HG02885 (cell line): ENCODE data around the gene HNF1A.
A peak's percentile ranks its signal among the peaks of the same experiment; 100 is the strongest.

Source experiments
- ATAC-seq: cut with Tn5 transposase; IDR thresholded peaks from one replicate; pipeline ENCODE4 v1.9.1; 2021; ENCODE audit warnings: mild to moderate bottlenecking; ENCODE audit not compliant: unreplicated experiment, poor library complexity

The HNF1A gene

DNA sequence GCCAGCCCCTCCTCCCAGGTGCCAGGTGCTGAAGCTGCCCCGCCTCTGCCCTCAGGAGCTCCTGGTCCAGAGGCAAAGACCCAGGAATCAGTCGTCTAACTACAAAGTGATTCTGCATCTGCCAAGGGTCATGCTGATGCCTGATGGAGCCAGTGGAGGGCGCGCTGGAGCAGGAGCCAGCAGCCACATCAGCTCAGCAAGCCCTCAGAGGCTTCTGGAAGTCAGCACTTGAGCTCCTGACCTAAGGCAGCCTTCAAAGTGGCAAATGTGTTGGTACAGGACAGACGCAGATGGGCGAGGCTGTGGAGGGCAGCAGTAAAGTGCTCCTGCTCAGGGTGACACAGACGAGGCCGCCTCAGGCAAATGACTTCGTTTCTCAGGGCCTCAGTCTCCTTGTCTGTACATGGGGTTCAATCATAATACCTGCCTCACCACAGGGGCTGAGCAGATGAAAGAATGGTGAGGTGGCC lies 27.0 kb downstream of the HNF1A start:
- ATAC-seq, result no peak

DNA sequence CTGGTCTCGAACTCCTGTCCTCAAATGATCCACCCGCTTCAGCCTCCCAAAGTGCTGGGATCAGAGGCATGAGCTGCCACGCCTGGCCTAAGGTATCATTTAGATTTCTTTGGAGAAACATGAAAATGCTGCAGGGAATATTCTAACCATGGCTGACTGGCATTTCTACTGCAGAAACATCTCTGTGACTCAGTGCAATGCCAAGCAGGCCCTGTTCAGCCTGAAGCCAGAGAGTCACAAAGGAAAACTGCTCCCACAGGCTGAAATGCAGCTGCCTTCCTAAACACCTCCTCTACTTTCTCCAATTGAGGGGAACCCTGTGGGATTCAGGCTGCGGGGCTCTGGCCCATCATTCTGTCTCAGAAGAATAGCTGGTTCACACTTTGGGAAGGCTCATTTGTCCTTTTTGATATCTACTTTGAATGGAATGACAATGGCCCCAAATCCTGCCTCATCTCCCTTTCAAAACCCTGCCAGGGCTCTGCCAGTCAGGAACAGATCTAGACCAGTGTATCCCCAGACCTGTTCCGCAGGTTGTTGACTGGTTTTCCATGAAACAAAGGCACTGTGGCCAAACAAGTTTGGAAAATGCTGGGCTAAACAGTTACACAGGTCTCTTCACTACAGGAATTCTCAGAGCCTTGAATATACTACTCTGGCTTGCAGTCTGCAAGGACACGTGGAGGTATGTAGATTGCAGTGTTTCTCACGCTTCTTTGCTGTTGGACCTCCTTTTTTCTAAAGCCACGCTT lies 30.2 kb downstream of the HNF1A start:
- ATAC-seq, result no peak

DNA sequence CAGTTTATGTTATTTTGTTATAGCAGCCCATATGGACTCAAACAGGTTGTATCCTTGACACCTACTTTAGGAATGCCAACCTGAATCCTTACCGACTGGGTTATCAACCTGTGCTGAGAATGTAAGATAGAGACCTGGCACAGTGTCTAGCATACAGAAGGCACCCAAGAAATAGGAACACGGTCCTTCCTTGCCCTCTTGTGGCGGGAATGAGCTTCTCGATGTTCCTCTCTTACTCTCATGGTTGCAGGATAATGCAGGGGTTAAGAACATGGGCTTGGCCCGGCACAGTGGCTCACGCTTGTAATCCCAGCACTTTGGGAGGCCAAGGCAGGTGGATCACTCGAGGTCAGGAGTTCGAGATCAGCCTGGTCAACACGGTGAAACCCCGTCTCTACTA lies 31.4 kb downstream of the HNF1A start:
- ATAC-seq, result no peak

DNA sequence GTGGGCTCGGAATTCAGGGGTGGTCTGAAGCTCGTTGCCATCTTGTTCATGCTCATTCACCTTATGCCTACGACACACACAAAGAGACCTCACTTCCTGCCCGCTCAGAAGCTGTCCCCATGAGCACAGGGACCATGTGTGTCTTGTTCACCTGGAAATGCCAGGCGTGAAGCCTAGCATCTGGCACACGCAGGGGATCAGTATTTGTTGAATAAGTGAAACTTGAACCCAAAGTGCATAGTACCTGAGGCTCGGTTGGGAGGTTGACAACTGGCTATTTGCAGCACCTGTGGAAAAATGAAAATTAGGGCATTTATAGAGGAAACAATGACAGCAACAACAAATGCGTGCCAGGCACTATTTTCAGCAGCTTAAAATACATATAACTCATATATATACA lies 32.5 kb downstream of the HNF1A start:
- no peak for ATAC-seq

DNA sequence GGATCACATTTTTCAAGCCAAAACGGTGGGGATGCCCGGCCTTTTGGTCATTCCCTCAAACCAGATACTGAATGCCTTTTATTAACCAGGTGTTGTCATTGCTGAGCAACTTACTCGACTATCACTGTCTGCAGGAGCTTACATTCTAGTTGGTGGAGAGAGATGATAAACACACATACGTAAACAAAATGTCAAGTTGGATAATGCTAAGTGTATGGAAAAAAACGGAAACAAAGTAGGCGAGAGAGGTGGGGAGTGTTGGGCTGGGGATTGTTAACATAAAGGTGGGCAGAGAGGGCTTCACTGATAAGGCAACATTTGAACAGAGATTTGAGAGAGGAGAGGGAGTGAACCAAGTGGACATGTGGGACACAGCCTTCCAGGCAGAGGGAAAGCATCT lies 33.5 kb downstream of the HNF1A start:
- ATAC-seq, result no peak

DNA sequence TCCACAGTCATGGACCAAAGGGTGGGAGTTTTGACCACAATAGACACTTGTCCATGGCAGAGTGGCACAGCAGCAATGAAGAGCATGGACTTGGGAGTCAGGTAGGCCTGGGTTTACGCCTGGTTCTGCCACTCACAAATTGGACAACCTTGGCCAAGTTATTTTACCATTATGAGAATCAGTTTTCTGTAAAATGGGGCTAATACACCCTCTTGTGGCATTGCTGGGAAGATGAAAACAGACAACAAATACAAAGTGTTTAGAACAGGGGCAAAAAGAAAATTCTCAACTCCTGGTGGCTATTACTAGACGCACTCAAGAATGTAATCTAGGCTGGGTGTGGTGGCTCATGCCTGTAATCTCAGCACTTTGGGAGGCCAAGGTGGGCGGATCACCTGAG lies 35.4 kb downstream of the HNF1A start:
- ATAC-seq, result no peak

DNA sequence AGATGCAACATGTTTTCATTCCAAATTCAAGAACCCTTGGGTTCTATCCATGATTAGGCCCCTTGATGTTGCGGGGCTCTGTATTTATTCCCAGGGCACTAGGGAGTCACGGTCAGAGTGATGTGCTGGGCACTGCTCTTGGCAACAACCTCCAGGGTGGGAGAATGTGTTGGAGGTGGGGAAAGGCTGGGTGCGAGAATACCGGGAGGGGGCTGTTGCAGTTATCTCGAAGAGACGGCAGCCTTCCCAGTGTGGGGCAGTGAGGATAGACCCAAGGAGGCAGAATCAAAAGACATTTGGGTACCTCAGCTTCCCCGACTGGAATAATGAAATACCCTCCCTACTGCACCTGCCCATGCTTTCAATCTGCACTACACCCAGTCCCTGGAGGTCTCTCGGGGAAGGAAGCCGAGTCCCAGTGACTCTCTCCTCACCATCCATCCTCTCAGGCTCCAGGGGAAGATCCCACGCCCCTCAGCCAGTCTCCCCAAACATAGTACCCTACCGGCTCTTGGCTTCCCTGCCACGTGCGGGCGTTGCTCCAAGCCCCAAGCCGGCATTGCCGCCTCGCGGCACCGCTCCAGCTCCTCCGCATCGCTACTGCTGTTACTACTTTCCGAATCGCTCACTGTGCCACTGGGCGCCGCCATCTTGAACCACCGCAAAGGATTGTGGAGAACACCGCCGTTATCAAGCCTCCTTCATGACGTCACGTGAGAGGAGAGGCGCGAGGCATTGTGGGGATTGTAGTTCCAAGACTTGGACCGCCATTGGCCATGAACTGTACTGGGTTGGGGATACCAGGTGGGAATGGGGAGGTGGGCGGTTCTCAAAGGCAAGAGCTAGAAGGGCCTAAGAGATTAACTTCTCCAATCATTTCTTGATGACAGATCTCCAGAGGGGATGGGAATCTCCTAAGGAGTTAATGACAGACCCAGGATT lies 37.8 kb downstream of the HNF1A start, which contains the start of gene C12orf43:
C12orf43 (minus strand) TSS at position 663 of the 942 bp plus-strand sequence; CDS start at position 650, 13 bp downstream.
- ATAC-seq, result peak; percentile 97

DNA sequence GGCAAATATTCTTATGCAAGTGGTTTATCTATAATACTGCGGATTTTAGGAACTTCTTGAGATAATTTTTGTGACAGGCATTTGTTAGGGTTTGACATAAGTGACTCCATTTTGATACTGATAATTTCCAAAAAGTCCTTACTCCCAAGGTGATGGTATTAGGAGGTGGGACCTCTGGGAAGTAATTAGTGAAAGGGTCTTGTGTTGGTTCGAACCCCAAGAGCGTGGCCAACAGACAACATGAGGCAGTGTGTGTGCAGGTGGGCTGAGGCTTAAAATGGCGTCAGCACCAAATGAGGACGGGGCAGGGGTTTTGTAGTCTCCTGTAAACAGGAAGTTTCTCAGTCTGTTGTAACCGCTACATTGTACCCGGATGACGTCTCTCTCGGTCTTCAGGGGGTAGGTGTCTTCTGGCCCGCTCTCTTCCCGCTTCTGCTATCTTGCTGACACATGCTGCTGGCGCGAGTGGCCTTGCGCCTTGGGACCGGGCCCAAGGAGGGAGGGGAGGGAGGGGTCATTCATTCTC lies 39.7 kb downstream of the HNF1A start:
- ATAC-seq, result no peak

DNA sequence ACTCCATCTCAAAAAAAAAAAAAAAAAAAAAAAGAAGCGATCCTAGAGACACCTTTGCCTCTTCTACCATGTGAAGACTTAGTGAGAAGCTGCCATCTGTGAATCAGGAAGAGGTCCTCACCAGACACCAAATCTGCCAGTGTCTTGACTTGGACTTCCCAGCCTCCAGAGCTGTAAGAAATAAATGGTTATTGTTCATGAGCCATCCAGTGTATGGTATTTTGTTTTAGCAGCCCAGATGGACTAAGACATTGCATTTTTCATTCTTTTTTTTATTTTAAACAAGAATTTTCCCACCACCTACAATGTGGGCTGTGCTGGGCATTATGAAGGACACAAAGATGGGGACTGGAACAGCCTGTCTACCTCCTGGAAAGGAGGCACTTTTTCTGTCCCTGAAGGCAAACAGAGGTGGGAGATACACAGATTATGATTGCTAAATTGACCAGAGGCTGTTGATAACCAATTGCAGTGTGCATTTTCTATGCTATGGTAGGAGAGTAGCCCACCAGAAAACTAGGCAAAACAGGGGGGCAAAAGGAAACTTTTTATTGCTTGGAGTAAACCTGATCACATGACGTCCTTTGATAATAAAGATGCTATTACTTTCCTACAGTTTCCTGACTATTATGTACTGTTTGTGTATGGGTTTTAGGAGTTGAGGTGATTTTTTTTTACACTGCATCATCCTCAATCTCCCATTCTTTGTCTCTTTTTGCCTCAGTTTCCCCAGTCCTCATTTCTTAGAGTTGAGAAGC lies 40.7 kb downstream of the HNF1A start:
- no peak for ATAC-seq

DNA sequence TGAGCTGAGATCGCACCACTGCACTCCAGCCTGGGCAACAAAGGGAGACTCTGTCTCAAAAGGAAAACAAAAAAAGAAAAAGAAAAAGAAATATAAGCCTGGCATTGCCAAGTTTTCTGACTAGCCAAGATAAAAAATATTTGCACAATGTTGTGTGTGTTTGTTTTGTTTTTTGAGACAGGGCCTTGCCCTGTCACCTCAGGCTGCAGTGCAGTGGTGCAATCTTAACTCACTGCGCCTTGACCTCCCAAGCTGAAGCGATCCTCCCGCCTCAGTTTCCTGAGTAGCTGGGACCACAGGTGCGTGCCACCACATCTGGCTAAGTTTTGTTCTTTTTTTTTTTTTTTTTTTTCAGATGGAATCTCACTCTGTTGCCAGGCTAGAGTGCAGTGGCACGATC lies 43.4 kb downstream of the HNF1A start:
- no peak for ATAC-seq

DNA sequence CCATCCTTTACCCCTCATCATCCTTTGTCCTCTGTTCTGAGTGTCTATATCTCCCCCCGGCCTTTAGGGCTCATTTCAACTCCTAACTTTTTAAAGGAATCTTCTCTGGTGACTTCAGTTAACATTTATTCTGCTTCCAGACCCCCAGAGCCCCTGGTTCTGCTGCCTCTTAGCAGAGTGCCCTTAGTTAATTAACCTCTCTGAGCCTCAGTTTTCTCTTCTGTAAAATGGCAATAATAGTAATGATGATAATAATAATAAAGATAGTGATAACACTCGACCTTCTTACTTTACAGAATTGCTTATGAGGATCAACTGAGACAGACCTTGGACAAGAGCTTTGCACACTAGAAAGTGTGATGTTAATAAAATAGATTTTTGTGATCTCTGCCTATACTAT lies 44.4 kb downstream of the HNF1A start:
- ATAC-seq, result no peak

DNA sequence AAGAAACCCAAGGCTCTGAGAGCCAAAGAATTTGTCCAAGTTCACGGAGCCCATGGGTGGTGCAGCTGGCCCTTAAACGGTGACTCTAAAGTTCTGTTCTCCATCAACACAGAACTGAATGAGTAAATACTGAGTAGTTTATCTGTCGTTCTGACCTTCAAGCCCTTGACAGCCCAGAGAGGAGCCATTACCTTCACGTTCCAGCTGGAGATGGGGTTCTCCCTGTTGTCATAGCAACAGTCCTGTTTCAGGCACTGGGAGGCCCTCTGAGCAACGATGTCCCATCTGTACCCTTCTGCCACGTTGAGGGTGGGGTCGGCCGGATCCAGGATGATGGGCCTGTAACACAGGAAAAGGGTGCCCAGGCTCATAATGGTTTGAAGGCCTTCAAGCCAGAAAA lies 45.5 kb downstream of the HNF1A start:
- ATAC-seq, result no peak

DNA sequence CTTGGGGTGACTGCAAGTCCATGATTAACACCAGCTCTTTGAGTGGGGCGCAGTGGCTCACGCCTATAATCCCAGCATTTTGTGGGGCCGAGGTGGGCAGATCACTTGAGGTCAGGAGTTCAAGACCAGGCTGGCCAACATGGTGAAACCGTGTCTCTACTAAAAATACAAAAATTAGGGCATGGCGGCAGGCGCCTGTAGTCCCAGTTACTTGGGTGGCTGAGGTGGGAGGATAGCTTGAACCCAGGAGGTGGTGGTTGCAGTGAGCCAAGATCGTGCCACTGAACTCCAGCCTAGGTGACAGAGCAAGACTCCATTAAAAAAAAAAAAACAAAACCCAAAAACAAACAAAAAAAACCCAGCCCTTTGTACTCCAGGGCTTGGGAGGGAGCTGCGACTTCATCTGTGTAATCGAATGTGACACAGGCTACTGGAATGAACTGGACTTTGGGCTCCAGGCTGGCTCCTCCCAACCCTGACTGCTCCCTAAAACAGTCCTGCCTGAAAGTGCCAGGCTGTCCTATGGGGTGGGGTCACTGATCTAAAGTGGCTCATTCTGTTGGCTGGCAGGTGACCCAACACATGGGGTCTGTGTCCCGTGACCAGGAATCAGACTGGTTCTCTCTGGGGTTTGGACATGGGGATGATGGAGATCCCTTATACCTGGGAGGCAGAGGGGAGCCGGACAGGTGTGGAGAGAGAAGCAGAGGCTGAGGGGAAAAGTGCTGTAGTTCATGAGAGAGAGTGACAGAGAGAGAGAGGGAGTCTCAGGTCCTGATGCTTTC lies 47.3 kb downstream of the HNF1A start:
- ATAC-seq, result no peak

DNA sequence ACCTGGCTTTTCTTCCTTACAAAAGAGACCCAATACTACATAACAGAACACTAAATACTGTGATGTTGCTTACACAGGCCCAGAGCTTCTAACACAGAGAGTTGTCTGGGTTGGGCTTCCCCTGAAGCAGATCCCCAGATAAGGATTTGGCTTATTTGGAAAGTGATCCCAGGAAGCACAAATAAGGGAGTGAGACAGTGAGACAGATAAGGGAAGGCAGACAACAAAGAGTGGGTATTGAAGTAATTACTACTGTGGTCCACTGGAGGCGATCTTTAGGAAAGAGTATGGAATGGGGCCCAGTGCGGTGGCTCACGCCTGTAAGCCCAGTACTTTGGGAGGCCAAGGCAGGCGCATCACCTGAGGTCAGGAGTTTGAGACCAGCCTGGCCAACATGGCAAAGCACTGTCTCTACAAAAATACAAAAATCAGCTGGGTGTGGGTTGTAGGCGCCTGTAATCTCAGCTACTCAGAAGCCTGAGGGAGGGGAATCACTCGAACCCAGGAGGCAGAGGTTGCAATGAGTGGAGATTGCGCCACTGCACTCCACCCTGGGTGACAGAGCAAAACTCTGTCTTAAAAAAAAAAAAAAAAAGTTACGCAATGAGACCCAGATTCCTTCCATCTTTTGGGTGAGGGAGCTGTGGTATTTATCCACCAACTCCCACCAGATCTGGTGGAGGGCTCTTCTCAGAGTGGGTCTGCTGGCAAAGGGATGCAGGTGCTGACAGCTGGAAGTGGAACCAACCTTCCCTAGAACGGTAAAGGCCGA lies 48.1 kb downstream of the HNF1A start:
- no peak for ATAC-seq

DNA sequence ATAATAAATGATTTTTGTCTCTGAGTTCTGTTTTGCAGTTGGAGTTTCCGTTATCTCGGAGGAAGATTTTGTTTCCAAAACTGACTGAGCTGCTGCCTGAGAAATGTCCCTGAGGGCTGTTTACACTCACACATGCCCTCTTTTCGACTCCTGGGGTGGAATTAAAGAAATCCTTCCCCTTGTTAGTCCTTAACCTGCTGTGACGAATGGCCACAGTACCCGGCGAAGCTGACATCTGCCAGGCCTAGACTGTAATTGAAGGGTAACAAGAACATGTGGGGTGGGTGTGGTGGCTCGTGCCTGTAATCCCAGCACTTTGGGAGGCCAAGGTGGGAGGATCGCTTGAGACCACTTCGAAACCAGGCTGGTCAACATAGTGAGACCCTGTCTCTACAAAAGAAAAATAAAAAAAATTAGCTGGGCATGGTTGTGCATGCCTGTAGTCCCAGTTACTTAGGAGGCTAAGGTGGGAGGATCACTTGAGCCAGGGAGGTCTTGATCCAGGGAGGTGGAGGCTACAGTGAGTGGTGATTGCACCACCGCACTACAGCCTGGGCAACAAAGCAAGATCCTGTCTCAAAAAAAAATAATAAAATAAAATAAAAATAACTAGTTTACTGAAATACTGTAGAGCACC lies 52.4 kb downstream of the HNF1A start:
- no peak for ATAC-seq

DNA sequence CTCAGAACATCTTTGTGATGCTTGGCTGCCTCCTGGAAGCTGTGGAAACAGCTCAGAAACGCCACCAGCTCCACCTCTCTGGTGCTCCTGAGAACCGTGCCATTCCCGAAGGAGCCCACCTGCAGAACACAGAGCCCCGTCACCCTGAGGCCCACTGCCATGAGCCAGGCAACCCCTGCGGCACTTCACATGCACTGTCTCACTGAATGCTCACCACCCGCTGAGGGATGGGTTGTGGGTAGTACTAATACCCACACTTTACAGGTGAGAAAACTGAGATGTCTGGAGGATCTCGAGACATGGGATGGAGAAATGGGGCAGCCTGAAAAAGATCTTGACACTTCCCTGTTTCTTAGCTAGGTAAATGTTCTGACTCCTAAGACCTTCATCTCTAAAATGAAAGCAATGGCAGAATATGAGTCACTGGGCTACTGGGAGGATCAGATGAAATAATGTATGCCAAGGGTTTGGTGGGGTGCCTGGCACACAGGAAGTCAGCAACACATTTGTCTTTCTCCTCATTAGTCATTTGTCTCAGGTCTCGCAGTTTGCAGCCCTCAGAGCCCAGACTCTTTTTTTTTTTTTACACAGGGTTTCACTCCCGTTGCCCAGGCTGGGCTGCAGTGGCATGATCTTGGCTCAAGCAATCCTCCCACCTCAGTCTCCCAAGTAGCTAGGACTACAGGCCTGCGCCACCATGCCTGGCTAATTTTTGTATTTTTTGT lies 55.4 kb downstream of the HNF1A start:
- no peak for ATAC-seq

DNA sequence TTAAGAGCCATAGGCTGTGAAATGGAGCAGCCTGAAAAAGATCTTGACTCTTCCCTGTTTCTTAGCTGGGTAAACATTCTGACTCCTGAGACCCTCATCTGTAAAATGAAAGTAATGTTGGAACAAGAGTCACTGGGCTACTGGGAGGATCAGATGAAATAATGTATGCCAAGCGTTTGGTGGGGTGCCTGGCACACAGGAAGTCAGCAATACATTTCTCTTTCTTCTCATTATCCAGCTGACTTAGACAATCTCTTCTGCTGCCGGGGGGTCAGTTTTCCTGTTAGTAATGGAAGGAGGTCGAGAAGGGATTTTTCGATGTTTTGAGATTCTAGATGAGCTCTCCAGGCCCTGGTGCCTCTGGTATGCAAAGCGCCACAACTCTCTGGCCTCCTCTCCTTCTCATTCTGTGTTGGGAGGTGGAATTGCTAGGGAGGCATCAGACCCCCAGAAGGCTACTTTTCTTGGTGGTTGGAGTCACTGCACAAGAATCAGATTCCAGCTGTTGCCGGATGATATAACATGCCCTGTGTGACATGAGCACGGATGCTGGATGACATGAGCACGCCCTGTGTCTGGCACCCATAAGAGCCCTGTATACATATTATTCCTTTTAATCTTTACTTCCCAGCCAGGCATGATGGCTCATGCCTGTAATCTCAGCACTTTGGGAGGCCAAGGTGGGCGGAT lies 56.4 kb downstream of the HNF1A start:
- ATAC-seq, result no peak
